ENCODE measurements around the gene LAMTOR4.

The LAMTOR4 gene

DNA sequence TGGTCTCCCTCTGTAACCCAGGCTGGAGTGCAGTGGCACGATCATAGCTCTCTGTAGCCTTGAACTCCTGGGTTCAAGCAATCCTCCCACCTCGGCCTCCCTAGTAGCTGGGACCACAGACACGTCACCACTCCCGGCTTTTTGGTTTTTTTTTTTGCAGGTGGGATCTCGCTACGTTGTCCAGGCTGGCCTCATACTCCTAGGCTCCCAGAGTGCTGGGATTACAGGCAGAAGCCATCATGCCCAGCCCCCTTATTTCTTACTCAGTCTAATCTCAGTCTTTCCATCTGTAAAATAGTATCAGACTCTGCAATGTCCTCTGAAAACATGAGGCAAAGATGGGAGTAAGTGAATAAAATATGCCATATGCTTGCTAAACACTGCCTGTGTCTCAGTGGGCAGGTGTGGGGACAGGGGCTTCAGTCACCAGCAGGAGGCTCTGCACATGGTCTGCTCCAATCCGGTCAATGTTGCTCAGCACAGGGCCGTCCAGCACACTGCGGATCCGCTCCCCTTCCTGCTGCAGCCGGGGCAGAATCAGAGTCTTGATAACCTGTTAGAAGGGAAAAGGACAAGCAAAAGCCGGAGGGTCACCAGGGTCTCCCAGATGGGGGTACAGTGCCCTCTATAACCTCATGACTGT, 39.1 kb upstream of the LAMTOR4 start:
- peaks cover 1% of the 10 kb centered on the region for H3K27me3 Mint-ChIP-seq (ENCODE audit: low read depth, poor library complexity)
- no peak for DNase-seq
- no peak overlapping the region for H3K27ac Mint-ChIP-seq
- no peak overlapping the region for H3K4me3 Mint-ChIP-seq
- H3K9me3 Mint-ChIP-seq, result no peaks in the 10 kb centered on the region
- peaks cover 16% of the 10 kb centered on the region for H3K4me1 Mint-ChIP-seq
- TF ChIP-seq, protein P1, sequence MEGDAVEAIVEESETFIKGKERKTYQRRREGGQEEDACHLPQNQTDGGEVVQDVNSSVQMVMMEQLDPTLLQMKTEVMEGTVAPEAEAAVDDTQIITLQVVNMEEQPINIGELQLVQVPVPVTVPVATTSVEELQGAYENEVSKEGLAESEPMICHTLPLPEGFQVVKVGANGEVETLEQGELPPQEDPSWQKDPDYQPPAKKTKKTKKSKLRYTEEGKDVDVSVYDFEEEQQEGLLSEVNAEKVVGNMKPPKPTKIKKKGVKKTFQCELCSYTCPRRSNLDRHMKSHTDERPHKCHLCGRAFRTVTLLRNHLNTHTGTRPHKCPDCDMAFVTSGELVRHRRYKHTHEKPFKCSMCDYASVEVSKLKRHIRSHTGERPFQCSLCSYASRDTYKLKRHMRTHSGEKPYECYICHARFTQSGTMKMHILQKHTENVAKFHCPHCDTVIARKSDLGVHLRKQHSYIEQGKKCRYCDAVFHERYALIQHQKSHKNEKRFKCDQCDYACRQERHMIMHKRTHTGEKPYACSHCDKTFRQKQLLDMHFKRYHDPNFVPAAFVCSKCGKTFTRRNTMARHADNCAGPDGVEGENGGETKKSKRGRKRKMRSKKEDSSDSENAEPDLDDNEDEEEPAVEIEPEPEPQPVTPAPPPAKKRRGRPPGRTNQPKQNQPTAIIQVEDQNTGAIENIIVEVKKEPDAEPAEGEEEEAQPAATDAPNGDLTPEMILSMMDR (IDR thresholded peaks at IDR 0.05), result no peak
- peaks cover 54% of the 10 kb centered on the region for H3K36me3 Mint-ChIP-seq (ENCODE audit: low read depth)

DNA sequence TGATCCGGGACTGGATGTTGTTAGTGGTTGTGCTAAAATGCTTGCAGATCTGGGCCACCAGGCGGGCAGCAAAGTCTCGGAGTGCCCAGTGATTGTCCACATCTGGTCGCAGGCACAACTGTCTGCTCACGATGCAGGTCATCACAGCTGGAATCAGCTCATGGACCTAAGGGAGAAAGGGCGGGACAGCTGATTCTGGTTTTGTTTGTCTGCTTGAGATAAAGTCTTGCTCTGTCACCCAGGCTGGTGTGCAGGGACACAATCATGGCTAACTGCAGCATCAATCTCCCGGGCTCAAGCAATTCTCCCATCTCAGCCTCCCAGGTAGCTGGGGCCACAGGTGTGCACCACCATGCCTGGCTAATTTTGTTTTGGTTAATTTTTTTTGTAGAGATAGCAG, 37.6 kb upstream of the LAMTOR4 start:
- TF ChIP-seq, protein P1 (IDR thresholded peaks at IDR 0.05), result no peak
- H3K36me3 Mint-ChIP-seq (ENCODE audit: low read depth), result peaks cover 50% of the 10 kb centered on the region
- peaks cover 11% of the 10 kb centered on the region for H3K4me1 Mint-ChIP-seq
- no peaks in the 10 kb centered on the region for H3K9me3 Mint-ChIP-seq
- H3K27ac Mint-ChIP-seq, result peak overlapping the region; percentile 20
- DNase-seq, result no peak
- H3K4me3 Mint-ChIP-seq, result no peak overlapping the region
- no peaks in the 10 kb centered on the region for H3K27me3 Mint-ChIP-seq (ENCODE audit: low read depth, poor library complexity)

DNA sequence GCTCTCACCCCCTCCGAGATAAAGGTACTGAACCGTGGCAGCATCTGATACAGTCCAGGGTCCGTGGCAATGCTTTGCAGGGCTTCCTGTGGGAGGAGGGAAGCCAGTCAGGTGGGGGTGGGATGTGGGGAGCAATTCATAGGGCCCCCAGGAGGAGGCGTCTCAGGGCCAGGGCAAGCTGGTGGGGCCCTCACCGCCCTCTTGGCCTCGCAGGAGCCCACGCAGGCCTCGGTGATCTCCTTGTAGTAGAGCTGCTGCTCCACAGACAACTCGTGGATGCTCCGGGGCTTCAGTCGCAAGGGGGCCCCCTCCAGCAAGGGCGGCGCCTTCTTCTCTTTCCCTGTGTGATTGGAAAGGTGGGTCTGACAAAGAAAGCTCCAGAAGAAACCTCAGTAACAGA, 36.8 kb upstream of the LAMTOR4 start:
- no peak overlapping the region for H3K4me3 Mint-ChIP-seq
- peaks cover 15% of the 10 kb centered on the region for H3K4me1 Mint-ChIP-seq
- peaks cover 56% of the 10 kb centered on the region for H3K36me3 Mint-ChIP-seq (ENCODE audit: low read depth)
- H3K27me3 Mint-ChIP-seq (ENCODE audit: low read depth, poor library complexity), result no peaks in the 10 kb centered on the region
- TF ChIP-seq, protein P1 (IDR thresholded peaks at IDR 0.05), result no peak
- no peaks in the 10 kb centered on the region for H3K9me3 Mint-ChIP-seq
- H3K27ac Mint-ChIP-seq, result peak overlapping the region; percentile 54
- DNase-seq, result no peak

DNA sequence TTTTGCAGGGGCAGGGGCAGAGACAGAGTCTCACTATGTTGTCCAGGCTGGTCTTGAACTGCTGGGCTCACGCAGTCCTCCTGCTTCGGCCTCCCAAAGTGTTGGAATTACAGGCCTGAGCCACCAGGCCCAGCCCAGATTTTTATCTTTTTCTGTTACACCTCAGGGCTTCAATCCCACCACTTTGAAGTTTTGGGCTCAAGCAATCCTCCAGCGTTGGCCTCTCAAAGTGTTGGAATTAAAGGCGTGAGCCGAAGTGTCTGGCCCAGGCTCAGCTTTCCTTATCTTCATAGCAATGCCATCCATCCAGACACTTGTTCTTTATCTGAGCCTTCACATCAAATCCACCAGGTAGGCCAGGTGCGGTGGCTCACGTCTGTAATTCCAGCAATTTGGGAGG, 33.7 kb upstream of the LAMTOR4 start:
- Mint-ChIP-seq H3K4me1 (peaks cover 28% of the 10 kb centered on the region), H3K27me3 (ENCODE audit: low read depth, poor library complexity) (peaks cover 3% of the 10 kb centered on the region), H3K27ac (no peak overlapping the region), H3K4me3 (no peak overlapping the region), H3K9me3 (no peaks in the 10 kb centered on the region), H3K36me3 (ENCODE audit: low read depth) (peaks cover 45% of the 10 kb centered on the region)
- no peak for DNase-seq
- TF ChIP-seq, protein P1 (IDR thresholded peaks at IDR 0.05), result no peak

DNA sequence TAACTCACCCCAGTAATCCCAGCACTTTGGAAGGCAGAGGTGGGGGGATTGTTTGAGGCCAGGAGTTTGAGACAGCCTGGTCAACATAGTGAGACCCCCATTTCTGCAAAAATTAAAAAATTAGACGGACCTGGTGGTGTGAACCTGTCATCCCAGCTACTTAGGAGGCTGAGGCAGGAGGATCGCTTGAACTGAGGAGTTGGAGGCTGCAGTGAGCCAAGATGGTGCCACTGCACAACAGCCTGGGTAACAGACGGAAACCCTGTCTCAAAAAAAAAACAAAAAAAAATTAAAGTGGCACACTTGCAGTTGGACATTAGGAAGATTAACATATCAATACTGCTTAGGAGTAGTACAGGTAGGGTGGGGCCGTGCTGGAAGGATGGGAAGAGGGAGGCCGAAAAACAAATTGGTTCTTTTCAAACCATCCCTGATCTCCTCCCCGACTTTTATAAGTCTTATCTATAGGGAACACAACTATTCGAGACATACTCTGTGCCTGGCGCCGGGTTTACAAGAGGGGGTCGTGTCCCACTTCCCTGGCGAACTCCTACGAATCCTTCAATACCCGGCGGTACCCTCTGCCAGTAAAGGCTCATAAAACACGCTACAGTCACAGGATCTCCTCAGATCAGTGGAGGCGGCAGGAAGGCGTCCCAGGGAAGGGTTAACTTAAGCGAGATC, 30.2 kb upstream of the LAMTOR4 start:
- H3K4me3 Mint-ChIP-seq, result peak overlapping the region; percentile 98
- peaks cover 34% of the 10 kb centered on the region for H3K4me1 Mint-ChIP-seq
- H3K27ac Mint-ChIP-seq, result peak overlapping the region; percentile 100
- H3K36me3 Mint-ChIP-seq (ENCODE audit: low read depth), result peaks cover 26% of the 10 kb centered on the region
- peaks cover 3% of the 10 kb centered on the region for H3K27me3 Mint-ChIP-seq (ENCODE audit: low read depth, poor library complexity)
- TF ChIP-seq, protein P1 (IDR thresholded peaks at IDR 0.05), result no peak
- no peak for DNase-seq
- no peaks in the 10 kb centered on the region for H3K9me3 Mint-ChIP-seq
